GM12873 (cell line): ENCODE data around the gene ELAVL3.

Source experiments
- CTCF ChIP-seq: IDR thresholded peaks from 2 replicates; pipeline ENCODE4 v1.5.1; 2012; ENCODE audit warnings: low read depth, mild to moderate bottlenecking, moderate library complexity, low read length, control low read depth; ENCODE audit not compliant: insufficient read depth; ENCODE audit errors: missing control alignments

ELAVL3 gene

GRCh38 chr19:11506967-11507366 is 26.1 kb upstream of the ELAVL3 start:
- TF ChIP-seq CTCF = no peak

- no peak for TF ChIP-seq CTCF
Measured at GRCh38 chr19:11506101-11506555, 25.3 kb upstream of the ELAVL3 start.

GRCh38 chr19:11505504-11506100 is 24.8 kb upstream of the ELAVL3 start, which contains the start of gene ZNF653:
ZNF653 (minus strand) TSS chr19:11505839; CDS start chr19:11505786, 53 bp downstream.
- no peak for TF ChIP-seq CTCF

- TF ChIP-seq CTCF = no peak
Measured at GRCh38 chr19:11505032-11505503, 24.2 kb upstream of the ELAVL3 start.

- no peak for TF ChIP-seq CTCF
Measured at GRCh38 chr19:11504502-11505031, 23.7 kb upstream of the ELAVL3 start.

GRCh38 chr19:11499890-11500420 is 19.1 kb upstream of the ELAVL3 start:
- TF ChIP-seq CTCF = no peak

GRCh38 chr19:11499220-11499726 is 18.4 kb upstream of the ELAVL3 start:
- no peak for TF ChIP-seq CTCF
